NCI-H82 treated with DMSO at 0.1 percent for 48 hours (cell line): Measurements from ENCODE around the gene HOXD11.

Source experiments
- DNase-seq: peaks from one replicate; lab custom pipeline; 2025; ENCODE audit not compliant: unreplicated experiment; lab: John Stamatoyannopoulos, UW

Gene HOXD11

GRCh38 chr2:176130957-176131847, 24.1 kb downstream of the HOXD11 start:
- DNase-seq, result no peak

- no peak for DNase-seq
Measured at GRCh38 chr2:176131848-176132158, 24.7 kb downstream of the HOXD11 start.

GRCh38 chr2:176132205-176133171, 25.4 kb downstream of the HOXD11 start:
- peak; percentile 75 for DNase-seq

GRCh38 chr2:176133389-176133788, 26.3 kb downstream of the HOXD11 start:
- no peak for DNase-seq

- no peak for DNase-seq
Measured at GRCh38 chr2:176134035-176134434, 27.0 kb downstream of the HOXD11 start.

GRCh38 chr2:176135035-176135440, 28.0 kb downstream of the HOXD11 start:
- no peak for DNase-seq

GRCh38 chr2:176136374-176137251, 29.5 kb downstream of the HOXD11 start:
- no peak for DNase-seq

- DNase-seq, result no peak
Measured at GRCh38 chr2:176137252-176137580, 30.1 kb downstream of the HOXD11 start.

- no peak for DNase-seq
Measured at GRCh38 chr2:176137906-176138305, 30.8 kb downstream of the HOXD11 start.

GRCh38 chr2:176138526-176138922, 31.4 kb downstream of the HOXD11 start:
- DNase-seq, result no peak

- DNase-seq, result no peak
Measured at GRCh38 chr2:176138923-176139660, 32.0 kb downstream of the HOXD11 start.

GRCh38 chr2:176139661-176140512, 32.8 kb downstream of the HOXD11 start:
- no peak for DNase-seq

- peak; percentile 76 for DNase-seq
Measured at GRCh38 chr2:176140513-176141317, 33.6 kb downstream of the HOXD11 start.

- DNase-seq, result no peak
Measured at GRCh38 chr2:176142281-176142680, 35.2 kb downstream of the HOXD11 start.

- no peak for DNase-seq
Measured at GRCh38 chr2:176145085-176145969, 38.2 kb downstream of the HOXD11 start.

- no peak for DNase-seq
Measured at GRCh38 chr2:176146101-176146500, 39.0 kb downstream of the HOXD11 start.

GRCh38 chr2:176146645-176147044, 39.6 kb downstream of the HOXD11 start:
- no peak for DNase-seq
